IMR-90 (cell line): ENCODE measurements around the gene TGFB1. TPM values are rescaled to one million over a fixed set of nuclear protein-coding genes. Genes with fewer than 3 reads are reported as not detected.

Experiments
- ATAC-seq: fragments of 200-7000 bp; cut with Tn5 transposase; 2 replicates; pipeline ENCODE4 v1.9.1; 2020; ENCODE audit warnings: low read depth, mild to moderate bottlenecking, moderate library complexity
- BruUV-seq: library from RNA; stranded (reverse); fragments of 400-500 nt; replicated peaks from 2 replicates; lab custom pipeline; 2021; lab: Mats Ljungman, UMichigan
- CTCF ChIA-PET: fragments of 300-600 bp; formaldehyde crosslinking; extraction: SDS; loops from one replicate; lab custom pipeline; 2021; ENCODE audit warnings: antibody characterized with exemption; lab: Yijun Ruan, JAX
- POLR2A ChIA-PET: fragments of 300-600 bp; sonication (Branson Sonifier 250); formaldehyde crosslinking; loops from one replicate; lab custom pipeline; 2022; ENCODE audit warnings: antibody characterized with exemption; ENCODE audit not compliant: unreplicated experiment; lab: Charles Lee
- DNase-seq: peaks from one replicate; pipeline ENCODE4 v3.0.0; 2013
- H2AFZ ChIP-seq: replicated peaks from 2 replicates; pipeline ENCODE3; 2013; ENCODE audit warnings: low read length, mild to moderate bottlenecking; ENCODE audit not compliant: poor library complexity
- H2AK5ac ChIP-seq: 2 replicates; pipeline ENCODE4 v1.6.1; 2013; ENCODE audit warnings: low read depth, low read length, inconsistent platforms
- H2AK9ac ChIP-seq: replicated peaks from 2 replicates; pipeline ENCODE3; 2013; ENCODE audit warnings: mild to moderate bottlenecking, low read depth, low read length, moderate library complexity; ENCODE audit not compliant: poor library complexity
- H2BK120ac ChIP-seq: 2 replicates; pipeline ENCODE4 v1.6.1; 2013; ENCODE audit warnings: low read depth, low read length, inconsistent platforms
- H2BK15ac ChIP-seq: 3 replicates; pipeline ENCODE4 v1.6.1; 2013; ENCODE audit warnings: low read depth, low read length, inconsistent platforms
- H2BK20ac ChIP-seq: 2 replicates; pipeline ENCODE4 v1.6.1; 2013; ENCODE audit warnings: low read depth, mild to moderate bottlenecking, inconsistent platforms, low read length, moderate library complexity
- H2BK5ac ChIP-seq: 2 replicates; pipeline ENCODE4 v1.6.1; 2013; ENCODE audit warnings: mild to moderate bottlenecking, low read depth, low read length, inconsistent platforms; ENCODE audit not compliant: poor library complexity, severe bottlenecking
- H3K14ac ChIP-seq: replicated peaks from 2 replicates; pipeline ENCODE4 v1.6.1; 2013; ENCODE audit warnings: low read depth, low read length, inconsistent platforms
- H3K18ac ChIP-seq: 2 replicates; pipeline ENCODE4 v1.6.1; 2013; ENCODE audit warnings: low read depth, low read length, control low read depth
- H3K23ac ChIP-seq: 2 replicates; pipeline ENCODE4 v1.6.1; 2013; ENCODE audit warnings: low read depth, low read length, inconsistent platforms
- H3K27ac ChIP-seq: 2 replicates; pipeline ENCODE4 v1.5.1; 2013; ENCODE audit warnings: mild to moderate bottlenecking, control low read depth, low read length; ENCODE audit not compliant: insufficient read depth
- H3K27me3 ChIP-seq: 2 replicates; pipeline ENCODE4 v1.6.1; 2013; ENCODE audit warnings: low read length; ENCODE audit not compliant: control insufficient read depth, insufficient read depth
- H3K36me3 ChIP-seq: 2 replicates; pipeline ENCODE4 v1.6.1; 2013; ENCODE audit warnings: low read length, mixed read lengths; ENCODE audit not compliant: control insufficient read depth, insufficient read depth
- H3K4ac ChIP-seq: 2 replicates; pipeline ENCODE4 v1.6.1; 2013; ENCODE audit warnings: low read depth, low read length, inconsistent platforms
- H3K4me1 ChIP-seq: 2 replicates; pipeline ENCODE4 v1.6.1; 2013; ENCODE audit warnings: low read length, mixed read lengths; ENCODE audit not compliant: control insufficient read depth, insufficient read depth
- H3K4me2 ChIP-seq: 2 replicates; pipeline ENCODE4 v1.6.1; 2013; ENCODE audit warnings: low read depth, mild to moderate bottlenecking, control low read depth, low read length, moderate library complexity
- H3K4me3 ChIP-seq: 2 replicates; pipeline ENCODE4 v1.5.1; 2013; ENCODE audit warnings: low read depth, mild to moderate bottlenecking, control low read depth, low read length, moderate library complexity; ENCODE audit not compliant: insufficient read depth
- H3K56ac ChIP-seq: 2 replicates; pipeline ENCODE4 v1.6.1; 2013; ENCODE audit warnings: low read length, inconsistent platforms; ENCODE audit not compliant: insufficient read depth; ENCODE audit errors: extremely low read depth
- H3K79me1 ChIP-seq, 2 experiments: 2 replicates each; pipeline ENCODE4 v1.6.1; 2013; ENCODE audit warnings: low read length in 2 of 2, inconsistent platforms in 1 of 2, low read depth in 1 of 2
- H3K9ac ChIP-seq: 2 replicates; pipeline ENCODE4 v1.6.1; 2013; ENCODE audit warnings: low read depth, low read length, control low read depth
- H3K9me1 ChIP-seq: 2 replicates; pipeline ENCODE4 v1.6.1; 2013; ENCODE audit warnings: low read length, inconsistent platforms; ENCODE audit not compliant: insufficient read depth
- H3K9me3 ChIP-seq: 2 replicates; pipeline ENCODE4 v1.6.1; 2013; ENCODE audit warnings: low read length; ENCODE audit not compliant: control insufficient read depth, insufficient read depth
- H4K20me1 ChIP-seq: 2 replicates; pipeline ENCODE4 v1.6.1; 2013; ENCODE audit warnings: low read length, inconsistent platforms; ENCODE audit not compliant: insufficient read depth
- H4K5ac ChIP-seq: 2 replicates; pipeline ENCODE4 v1.6.1; 2013; ENCODE audit warnings: mild to moderate bottlenecking, low read depth, low read length, control low read depth
- H4K8ac ChIP-seq, 2 experiments: 2 replicates each; pipeline ENCODE4 v1.6.1; 2013; ENCODE audit warnings: low read depth in 2 of 2, low read length in 2 of 2, control low read depth in 1 of 2, inconsistent platforms in 1 of 2
- H4K91ac ChIP-seq: 2 replicates; pipeline ENCODE4 v1.6.1; 2013; ENCODE audit warnings: low read depth, low read length, inconsistent platforms; ENCODE audit not compliant: insufficient read depth
- BHLHE40 ChIP-seq: fragments of 150-350 bp; IDR thresholded peaks from 2 replicates; pipeline ENCODE4 v1.6.1; 2016; ENCODE audit warnings: mild to moderate bottlenecking, low read depth, low read length
- CEBPB ChIP-seq: IDR thresholded peaks from 2 replicates; pipeline ENCODE4 v1.6.1; 2012; ENCODE audit warnings: low read depth, low read length, improper control_type of control experiment
- CHD1 ChIP-seq: IDR thresholded peaks from 2 replicates; pipeline ENCODE4 v1.6.1; 2012; ENCODE audit warnings: low read depth, low read length, improper control_type of control experiment
- CTCF ChIP-seq: conservative IDR thresholded peaks from 2 replicates; pipeline ENCODE4 v1.5.1; 2012; ENCODE audit warnings: mild to moderate bottlenecking, low read depth, low read length, improper control_type of control experiment
- MAZ ChIP-seq: IDR thresholded peaks from 2 replicates; pipeline ENCODE4 v1.6.1; 2012; ENCODE audit warnings: low read depth, mild to moderate bottlenecking, low read length, improper control_type of control experiment, moderate library complexity, borderline replicate concordance
- MXI1 ChIP-seq: IDR thresholded peaks from 2 replicates; pipeline ENCODE4 v1.6.1; 2012; ENCODE audit warnings: low read depth, mild to moderate bottlenecking, low read length, moderate library complexity, borderline replicate concordance
- NFE2L2 ChIP-seq: fragments of 150-350 bp; IDR thresholded peaks from 2 replicates; pipeline ENCODE4 v1.6.1; 2016; ENCODE audit warnings: low read depth, mild to moderate bottlenecking, low read length
- POLR2A ChIP-seq: IDR thresholded peaks from 2 replicates; pipeline ENCODE4 v1.6.1; 2012; ENCODE audit warnings: mild to moderate bottlenecking, low read depth, low read length
- RFX5 ChIP-seq: IDR thresholded peaks from 2 replicates; pipeline ENCODE4 v1.8.0; 2012; ENCODE audit warnings: low read depth, mild to moderate bottlenecking, low read length, moderate library complexity
- USF2 ChIP-seq: fragments of 150-350 bp; IDR thresholded peaks from 2 replicates; pipeline ENCODE4 v1.6.1; 2017; ENCODE audit warnings: mild to moderate bottlenecking, antibody characterized with exemption, low read length, low read depth
- WGBS, 2 experiments: methylation state at CpG; one replicate each; pipeline versions ENCODE4 v1.1.5 to v1.1.7; 2013; ENCODE audit warnings: missing lambda C conversion rate in 2 of 2; ENCODE audit not compliant: insufficient read length in 1 of 2; ENCODE audit errors: extremely low coverage in 2 of 2; 5-methylcytosine and 5-hydroxymethylcytosine counted together
- dilution Hi-C: fragments of 300-500 bp; cut with HindIII; formaldehyde crosslinking; loops from one replicate; pipeline ENCODE4 v1.14.3; 2018; ENCODE audit warnings: low sequenced_read_pairs; ENCODE audit not compliant: unreplicated experiment
- in situ Hi-C: fragments of 300-500 bp; cut with MboI; formaldehyde crosslinking; loops from 3 replicates; pipeline ENCODE4 v1.14.3; 2019; ENCODE audit warnings: low sequenced_read_pairs, inconsistent platforms, mixed read lengths
- intact Hi-C: fragments of 100-400 bp; cut with micrococcal nuclease; formaldehyde crosslinking; loops from 2 replicates; pipeline ENCODE4 v1.10.0; 2022
- polyA plus RNA-seq, 3 experiments: library from polyadenylated mRNA; depleted of rRNA; stranded (reverse); fragments of >200 nt; gene quantifications; 2 replicates each; pipeline ENCODE4 v1.2.3, GENCODE V29; 2012; ENCODE audit warnings: low replicate concordance in 1 of 3
- total RNA-seq: library from RNA; depleted of rRNA; stranded (reverse); fragments of >200 nt; gene quantifications from 2 replicates; pipeline ENCODE4 v1.2.3, GENCODE V29; 2012

The TGFB1 gene
- total and polyA plus RNA-seq, 2 of the 4 experiments (the other 2 are of a cell fraction) = 3.2 to 26.7 TPM

- Histone ChIP-seq H3K27ac (peak within 1 kb of the TSS; percentile 96), H4K8ac (peak within 1 kb of the TSS; percentile 97 to 98), H3K4me1 (peaks cover 7% of the 10 kb centered on the region), H2BK15ac (peak within 1 kb of the TSS; percentile 63; the same call in 2 of the 3 replicates), H3K4me2 (peak within 1 kb of the TSS; percentile 96), H2BK120ac (peak within 1 kb of the TSS; percentile 91), H2AK5ac (peak within 1 kb of the TSS; percentile 71), H3K9ac (peak within 1 kb of the TSS; percentile 100), H3K79me1 (peaks cover 18 to 56% of the 10 kb centered on the region in 2 experiments; a peak in 3 of 4 replicates), H3K27me3 (no peaks in the 10 kb centered on the region), H3K14ac (peak within 1 kb of the TSS; percentile 100), H4K91ac (peak within 1 kb of the TSS; percentile 94), H3K56ac (peak within 1 kb of the TSS; percentile 99), H2AFZ (peak within 1 kb of the TSS; percentile 97), H3K23ac (peak within 1 kb of the TSS; percentile 100), H3K9me1 (no peaks in the 10 kb centered on the region; the same call in none of the 2 replicates), H4K5ac (peak within 1 kb of the TSS; percentile 97), H2AK9ac (peak within 1 kb of the TSS; percentile 95), H4K20me1 (peaks cover 22% of the 10 kb centered on the region; the same call in 1 of the 2 replicates), H3K18ac (peak within 1 kb of the TSS; percentile 96), H3K36me3 (peaks cover 36% of the 10 kb centered on the region), H3K9me3 (no peaks in the 10 kb centered on the region), H2BK5ac (peak within 1 kb of the TSS; percentile 93), H3K4ac (peak within 1 kb of the TSS; percentile 100), H2BK20ac (peak within 1 kb of the TSS; percentile 72), H3K4me3 (peak within 1 kb of the TSS; percentile 72)
- POLR2A ChIA-PET = no interaction called here
- CTCF ChIA-PET = interaction anchor here (0.6 kb wide), 1 partner anchor 12 kb away, joined by 4 read pairs; no protein-coding TSS in a partner anchor
- no TSS peak for BruUV-seq
- DNase-seq = peak; percentile 85
- in situ Hi-C loops (no loop called here), intact Hi-C loops (loop anchor here (1.0 to 5.0 kb wide), 2 partner anchors 42 to 93 kb away; partner anchors contain the start of gene AXL), dilution Hi-C loops (no loop called here)
- TF ChIP-seq CEBPB = peak; percentile 51
- TF ChIP-seq CHD1 = peak; percentile 35; the same call in 1 of the 2 replicates
- peak; percentile 89 for TF ChIP-seq BHLHE40
- TF ChIP-seq POLR2A = peak; percentile 82
- no peak for TF ChIP-seq CTCF
- TF ChIP-seq MAZ = peak; percentile 87; the same call in 1 of the 2 replicates
- TF ChIP-seq MXI1 = peak; percentile 83; the same call in 1 of the 2 replicates
- peak; percentile 64 for TF ChIP-seq USF2
- no peak for TF ChIP-seq RFX5
- TF ChIP-seq NFE2L2 = no peak
- WGBS, 2 experiments = 0% methylated on average over 18 of the region's 47 CpGs; no CpG with 5 or more reads in 1 of the 2 experiments
- peak; percentile 81 for ATAC-seq
Observed at GRCh38 chr19:41310033-41310831, 43.5 kb downstream of the TGFB1 start, which contains the start of gene CCDC97. Gene CCDC97, plus strand, starts transcription at chr19:41310172. Its CDS starts 139 bp downstream, at chr19:41310311.
